Keratinocyte (primary cell): ENCODE results near the gene ARHGAP28. TPM values are rescaled to one million over a fixed set of nuclear protein-coding genes. Genes with fewer than 3 reads are reported as not detected.

Source experiments
- DNase-seq: peaks from one replicate; pipeline ENCODE4 v3.0.0-alpha.2; 2011; ENCODE audit warnings: low read depth, missing footprints, low spot score
- FAIRE-seq: peaks from 2 replicates; lab custom pipeline; 2011; peaks lifted over from hg19 to GRCh38; lab: Jason Lieb, UNC
- H2AFZ ChIP-seq: 2 replicates; pipeline ENCODE4 v1.6.0; 2012; ENCODE audit warnings: low read length, control low read depth, inconsistent platforms; ENCODE audit not compliant: control insufficient read depth
- H3K27ac ChIP-seq: 2 replicates; pipeline ENCODE4 v1.5.1; 2011; ENCODE audit warnings: low read length; ENCODE audit not compliant: control insufficient read depth, insufficient read depth
- H3K27me3 ChIP-seq: 3 replicates; pipeline ENCODE4 v1.6.0; 2011; ENCODE audit warnings: low read length; ENCODE audit not compliant: control insufficient read depth, insufficient read depth; ENCODE audit errors: extremely low read depth
- H3K36me3 ChIP-seq, 2 experiments: 2 replicates in 1 of 2; 3 replicates in 1 of 2; pipeline ENCODE4 v1.5.1; 2011; ENCODE audit warnings: low read length in 2 of 2, mild to moderate bottlenecking in 1 of 2; ENCODE audit not compliant: control insufficient read depth in 2 of 2, insufficient read depth in 2 of 2; ENCODE audit errors: extremely low read depth in 1 of 2
- H3K4me1 ChIP-seq: 3 replicates; pipeline ENCODE4 v1.5.1; 2011; ENCODE audit warnings: low read length; ENCODE audit not compliant: control insufficient read depth, insufficient read depth; ENCODE audit errors: extremely low read depth
- H3K4me2 ChIP-seq: 3 replicates; pipeline ENCODE4 v1.6.0; 2011; ENCODE audit warnings: low read depth, low read length; ENCODE audit not compliant: control insufficient read depth, insufficient read depth; ENCODE audit errors: extremely low read depth
- H3K4me3 ChIP-seq, 3 experiments: fragments of 200-600 bp in 1 of 3; sonication (generic) in 1 of 3; 2 replicates in 2 of 3; 3 replicates in 1 of 3; pipeline ENCODE4 v1.5.1; 2011 to 2016; ENCODE audit warnings: low read length in 3 of 3, mild to moderate bottlenecking in 3 of 3, control low read depth in 2 of 3, inconsistent platforms in 1 of 3, low read depth in 1 of 3, mixed read lengths in 1 of 3, mixed run types in 1 of 3, moderate library complexity in 1 of 3; ENCODE audit not compliant: control insufficient read depth in 2 of 3, insufficient read depth in 2 of 3; ENCODE audit errors: extremely low read depth in 1 of 3
- H3K79me2 ChIP-seq: 2 replicates; pipeline ENCODE4 v1.6.0; 2012; ENCODE audit warnings: low read length; ENCODE audit not compliant: control insufficient read depth, insufficient read depth
- H3K9ac ChIP-seq: 3 replicates; pipeline ENCODE4 v1.6.0; 2011; ENCODE audit warnings: low read length; ENCODE audit not compliant: control insufficient read depth, insufficient read depth; ENCODE audit errors: extremely low read depth
- H3K9me1 ChIP-seq: 3 replicates; pipeline ENCODE4 v1.6.0; 2011; ENCODE audit warnings: low read length; ENCODE audit not compliant: control insufficient read depth, insufficient read depth; ENCODE audit errors: extremely low read depth
- H3K9me3 ChIP-seq: 2 replicates; pipeline ENCODE4 v1.5.1; 2012; ENCODE audit warnings: low read depth, low read length; ENCODE audit not compliant: control insufficient read depth
- H4K20me1 ChIP-seq: 3 replicates; pipeline ENCODE4 v1.6.0; 2011; ENCODE audit warnings: low read length; ENCODE audit not compliant: control insufficient read depth, insufficient read depth; ENCODE audit errors: extremely low read depth
- CTCF ChIP-seq, 3 experiments: IDR thresholded peaks in 1 of 3; conservative IDR thresholded peaks in 1 of 3; optimal IDR thresholded peaks in 1 of 3; 2 replicates in 2 of 3; 3 replicates in 1 of 3; pipeline versions ENCODE3 to v1.5.1; 2011; ENCODE audit warnings: low read length in 3 of 3, mild to moderate bottlenecking in 3 of 3, moderate library complexity in 2 of 3, control low read depth in 1 of 3, inconsistent platforms in 1 of 3; ENCODE audit not compliant: insufficient read depth in 2 of 3; ENCODE audit errors: extremely low read depth in 1 of 3
- EZH2 ChIP-seq: IDR thresholded peaks from one replicate; pipeline ENCODE4 v1.6.1; 2012; ENCODE audit warnings: inconsistent platforms, mild to moderate bottlenecking, low read length, moderate library complexity
- dilution Hi-C: fragments of 300-500 bp; cut with MboI; formaldehyde crosslinking; loops from one replicate; pipeline ENCODE4 v1.7.0; 2020; ENCODE audit warnings: low sequenced_read_pairs; ENCODE audit not compliant: extremely low pct_ligation_motif_present
- polyA plus RNA-seq, 5 experiments: library from polyadenylated mRNA; depleted of rRNA in 3 of 5; stranded (reverse) in 3 of 5; stranded (forward) in 1 of 5; unstranded in 1 of 5; fragments of >200 nt; gene quantifications; 1 replicate in 1 of 5; 2 replicates in 3 of 5; 3 replicates in 1 of 5; pipeline versions ENCODE4 v1.2.1 to v1.2.3, GENCODE V29; 2011 to 2012; ENCODE audit warnings: missing spikeins in 2 of 5, low read depth in 1 of 5, low replicate concordance in 1 of 5

Gene ARHGAP28
- polyA plus RNA-seq, 1 donor (not counting 4 experiments of a cell fraction or from before 2014, with no cell fraction given): 0.43 TPM

DNA sequence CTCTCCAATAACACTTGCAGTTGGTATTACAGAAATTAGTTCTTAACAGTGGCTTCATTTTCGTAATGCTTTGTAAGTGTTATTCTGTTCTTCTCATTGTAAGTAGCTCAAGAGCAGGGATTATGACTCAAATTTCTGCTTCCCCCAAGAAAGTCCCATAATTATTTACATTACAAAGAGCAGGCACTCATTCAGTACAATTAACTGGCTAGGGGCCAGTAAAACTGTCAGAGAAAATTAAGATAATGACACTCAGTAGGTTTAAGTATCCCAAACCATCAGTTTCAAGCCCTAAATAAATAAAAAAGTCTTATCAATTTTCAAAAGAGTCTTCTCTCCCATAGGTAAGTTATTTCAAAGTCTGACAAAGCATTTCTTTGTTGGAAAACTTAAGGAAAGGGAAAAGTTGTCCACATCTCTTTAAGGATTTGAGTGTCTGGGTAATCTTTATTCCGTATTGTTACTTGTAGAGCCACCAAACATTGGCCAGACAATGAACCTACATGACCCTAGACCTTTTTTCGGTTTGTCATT lies 137.1 kb downstream of the ARHGAP28 start:
- no peak overlapping the region for H2AFZ ChIP-seq
- H4K20me1 ChIP-seq: no peaks in the 10 kb centered on the region
- H3K9me1 ChIP-seq: no peaks in the 10 kb centered on the region
- no peak overlapping the region for H3K4me2 ChIP-seq
- no peaks in the 10 kb centered on the region for H3K79me2 ChIP-seq
- no peak overlapping the region for H3K4me3 ChIP-seq
- TF ChIP-seq EZH2 (no peak), CTCF (optimal IDR thresholded peaks at IDR 0.05 in 1 of 3, IDR thresholded peaks at IDR 0.05 in 1 of 3, conservative IDR thresholded peaks at IDR 0.05 in 1 of 3; ENCODE audit: extremely low read depth in 1 of 3, insufficient read depth in 2 of 3, low read length in 3 of 3) (no peak)
- no peaks in the 10 kb centered on the region for H3K36me3 ChIP-seq
- H3K27me3 ChIP-seq: no peaks in the 10 kb centered on the region
- DNase-seq (no peak), FAIRE-seq (no peak)
- H3K9me3 ChIP-seq: no peaks in the 10 kb centered on the region
- H3K27ac ChIP-seq: no peak overlapping the region
- no peak overlapping the region for H3K9ac ChIP-seq
- dilution Hi-C loops: no loop called here
- no peaks in the 10 kb centered on the region for H3K4me1 ChIP-seq

GRCh38 chr18:6868033-6868432 lies 138.5 kb downstream of the ARHGAP28 start:
- TF ChIP-seq CTCF (optimal IDR thresholded peaks at IDR 0.05 in 1 of 3, IDR thresholded peaks at IDR 0.05 in 1 of 3, conservative IDR thresholded peaks at IDR 0.05 in 1 of 3; ENCODE audit: extremely low read depth in 1 of 3, insufficient read depth in 2 of 3, low read length in 3 of 3) (no peak), EZH2 (no peak)
- dilution Hi-C loops: no loop called here
- FAIRE-seq (no peak), DNase-seq (no peak)
- Histone ChIP-seq H2AFZ (no peak overlapping the region), H3K79me2 (no peaks in the 10 kb centered on the region), H3K4me1 (no peaks in the 10 kb centered on the region), H3K9ac (no peak overlapping the region), H4K20me1 (no peaks in the 10 kb centered on the region), H3K9me1 (no peaks in the 10 kb centered on the region), H3K4me3 (no peak overlapping the region), H3K4me2 (no peak overlapping the region), H3K9me3 (no peaks in the 10 kb centered on the region), H3K27me3 (no peaks in the 10 kb centered on the region), H3K27ac (no peak overlapping the region), H3K36me3 (no peaks in the 10 kb centered on the region)
